ENCODE results near the gene CHD2. TPM values are rescaled to one million over a fixed set of nuclear protein-coding genes. Genes with fewer than 3 reads are reported as not detected.
"Not testable (repeated sequence)": the region's sequence is repeated elsewhere in the genome, so short reads cannot be mapped to it uniquely, and the experiment has no call there.

The CHD2 gene
- total RNA-seq, 1 experiment from 2014 or later, result 120 TPM

- Histone ChIP-seq H3K9me3 (ENCODE audit: insufficient read depth, low read depth) (no peaks in the 10 kb centered on the region), H2AFZ (no peak overlapping the region), H3K36me3 (ENCODE audit: low read depth) (no peaks in the 10 kb centered on the region), H3K4me1 (replicated peaks; ENCODE audit: insufficient read depth) (no peaks in the 10 kb centered on the region), H3K79me2 (ENCODE audit: low read depth) (no peaks in the 10 kb centered on the region), H3K27me3 (ENCODE audit: insufficient read depth, low read depth) (no peaks in the 10 kb centered on the region), H3K4me2 (no peak overlapping the region), H3K4me3 (no peak overlapping the region), H4K20me1 (ENCODE audit: insufficient read depth) (no peaks in the 10 kb centered on the region), H3F3A (ENCODE audit: insufficient read depth, low read depth) (no peaks in the 10 kb centered on the region), H3K27ac (no peak overlapping the region), H3K9me2 (ENCODE audit: insufficient read depth) (no peaks in the 10 kb centered on the region)
- no peak for DNase-seq
- BruUV-seq (replicated peaks), result no TSS peak
- POLR2A ChIA-PET (ENCODE audit: unreplicated experiment), result no interaction called here
- intact Hi-C loops (cut with micrococcal nuclease; ENCODE audit: unreplicated experiment), result loop anchor here (5.0 to 10.0 kb wide), 2 partner anchors 49 to 937 kb away; partner anchors contain the start of gene RGMA
- TF ChIP-seq EZH2 (IDR thresholded peaks at IDR 0.05; ENCODE audit: low read depth) (no peak), CTCF (conservative IDR thresholded peaks at IDR 0.05) (no peak)
- CTCF ChIA-PET, result interaction anchor here (0.7 to 1.0 kb wide), 3 partner anchors 35 to 1082 kb away, joined by 3 to 6 read pairs (median 5); no protein-coding TSS in a partner anchor
Measured at GRCh38 chr15:93037820-93038705, 137.9 kb downstream of the CHD2 start.

- H3K27ac ChIP-seq; CTCF ChIA-PET; BruUV-seq (replicated peaks); H3F3A ChIP-seq (ENCODE audit: insufficient read depth, low read depth); H3K4me3 ChIP-seq; H3K27me3 ChIP-seq (ENCODE audit: insufficient read depth, low read depth); H3K4me1 ChIP-seq (replicated peaks; ENCODE audit: insufficient read depth); DNase-seq; H3K4me2 ChIP-seq; H2AFZ ChIP-seq; POLR2A ChIA-PET (ENCODE audit: unreplicated experiment); H3K79me2 ChIP-seq (ENCODE audit: low read depth); H3K36me3 ChIP-seq (ENCODE audit: low read depth); H4K20me1 ChIP-seq (ENCODE audit: insufficient read depth); H3K9me2 ChIP-seq (ENCODE audit: insufficient read depth); H3K9me3 ChIP-seq (ENCODE audit: insufficient read depth, low read depth): not testable (repeated sequence)
- intact Hi-C loops (cut with micrococcal nuclease; ENCODE audit: unreplicated experiment), result loop anchor here (5.0 to 10.0 kb wide), 2 partner anchors 48 to 935 kb away; partner anchors contain the start of gene RGMA
Measured at GRCh38 chr15:93039562-93040287, 139.6 kb downstream of the CHD2 start.

- DNase-seq, result no peak
- H3K79me2 ChIP-seq (ENCODE audit: low read depth), result no peaks in the 10 kb centered on the region
- no peaks in the 10 kb centered on the region for H3K9me3 ChIP-seq (ENCODE audit: insufficient read depth, low read depth)
- no peak overlapping the region for H3K4me2 ChIP-seq
- POLR2A ChIA-PET (ENCODE audit: unreplicated experiment), result no interaction called here
- TF ChIP-seq EZH2 (IDR thresholded peaks at IDR 0.05; ENCODE audit: low read depth) (no peak), CTCF (conservative IDR thresholded peaks at IDR 0.05) (no peak)
- intact Hi-C loops (cut with micrococcal nuclease; ENCODE audit: unreplicated experiment), result no loop called here
- no peaks in the 10 kb centered on the region for H3K36me3 ChIP-seq (ENCODE audit: low read depth)
- no peaks in the 10 kb centered on the region for H3F3A ChIP-seq (ENCODE audit: insufficient read depth, low read depth)
- H3K4me3 ChIP-seq, result no peak overlapping the region
- H2AFZ ChIP-seq, result no peak overlapping the region
- BruUV-seq (replicated peaks), result no TSS peak
- CTCF ChIA-PET, result no interaction called here
- H3K9me2 ChIP-seq (ENCODE audit: insufficient read depth), result no peaks in the 10 kb centered on the region
- no peak overlapping the region for H3K27ac ChIP-seq
- no peaks in the 10 kb centered on the region for H3K4me1 ChIP-seq (replicated peaks; ENCODE audit: insufficient read depth)
- H4K20me1 ChIP-seq (ENCODE audit: insufficient read depth), result no peaks in the 10 kb centered on the region
- H3K27me3 ChIP-seq (ENCODE audit: insufficient read depth, low read depth), result no peaks in the 10 kb centered on the region
Measured at GRCh38 chr15:93040288-93041158, 140.4 kb downstream of the CHD2 start.
